ENCODE data around the gene BCAS3.

BCAS3 gene

DNA sequence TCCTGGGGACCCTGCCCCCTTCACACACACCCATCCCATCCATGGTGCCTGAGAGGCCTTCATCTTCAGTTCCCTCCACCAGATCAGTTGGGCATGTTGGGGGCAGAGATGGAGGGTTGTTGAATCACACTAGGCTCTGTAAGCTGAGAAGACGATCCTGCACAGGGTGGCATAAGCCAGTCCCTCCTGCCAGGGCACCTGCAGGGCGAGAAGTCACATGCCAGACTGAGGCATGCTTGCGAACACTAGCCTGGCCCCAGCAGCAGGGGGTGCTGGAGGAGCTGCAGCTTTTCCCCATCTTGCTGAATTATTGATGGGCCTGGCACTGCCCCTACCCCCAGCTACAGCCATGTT, 715.9 kb downstream of the BCAS3 start:
- DNase-seq (ENCODE audit: insufficient read length, low spot score) (no peak), FAIRE-seq (no peak)
- no peak for TF ChIP-seq POU2F2 (IDR thresholded peaks at IDR 0.05; ENCODE audit: low read depth, low read length)
- no peak for TF ChIP-seq POLR2A (IDR thresholded peaks at IDR 0.05; ENCODE audit: low read depth, low read length)
- TF ChIP-seq SPI1 (IDR thresholded peaks at IDR 0.05; ENCODE audit: low read depth, low read length): no peak
- TF ChIP-seq POLR2AphosphoS5 (IDR thresholded peaks at IDR 0.05; ENCODE audit: low read depth, low read length): no peak
- TF ChIP-seq TAF1 (IDR thresholded peaks at IDR 0.05; ENCODE audit: low read depth, low read length): no peak

DNA sequence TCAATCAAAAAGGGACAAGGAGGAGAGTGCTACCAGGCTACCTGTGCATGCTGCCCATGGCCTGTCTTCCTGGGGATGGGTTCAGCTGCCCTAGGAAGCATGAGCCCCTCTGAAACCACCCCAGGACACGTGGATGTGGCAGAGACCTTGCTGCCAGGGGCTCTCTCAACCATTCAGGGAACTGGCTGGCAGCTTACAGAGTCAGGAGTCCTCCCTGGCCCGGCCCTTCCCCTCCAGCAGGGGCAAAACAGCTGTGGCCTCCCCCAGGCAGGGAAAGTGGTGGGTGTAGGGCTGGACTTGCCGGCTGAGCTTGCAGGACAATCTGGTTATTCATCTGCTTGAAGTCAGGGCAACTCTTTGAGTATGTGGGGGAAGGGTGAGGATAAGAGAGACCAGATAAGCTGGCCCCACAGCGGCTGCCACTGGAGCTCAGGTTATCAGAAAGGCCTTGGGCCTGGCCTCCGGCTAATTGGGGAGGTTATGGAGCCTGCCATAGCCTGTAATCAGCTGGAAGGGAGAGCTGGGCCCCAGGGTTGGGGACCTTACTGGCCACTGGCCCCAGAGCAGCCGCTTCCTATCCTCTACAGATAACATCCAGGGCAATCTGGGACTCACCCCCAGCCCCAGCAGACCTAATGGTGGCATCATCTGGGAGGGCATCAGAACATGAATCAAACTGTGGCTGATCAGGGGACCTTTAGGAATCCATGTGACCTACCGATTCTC, 716.4 kb downstream of the BCAS3 start:
- no peak for FAIRE-seq
- TF ChIP-seq TAF1 (IDR thresholded peaks at IDR 0.05; ENCODE audit: low read depth, low read length): no peak
- no peak for TF ChIP-seq POLR2A (IDR thresholded peaks at IDR 0.05; ENCODE audit: low read depth, low read length)
- TF ChIP-seq PAX5 (IDR thresholded peaks at IDR 0.05; ENCODE audit: insufficient read depth, low read length, severe bottlenecking): no peak
- TF ChIP-seq SPI1 (IDR thresholded peaks at IDR 0.05; ENCODE audit: low read depth, low read length): no peak
- TF ChIP-seq POLR2AphosphoS5 (IDR thresholded peaks at IDR 0.05; ENCODE audit: low read depth, low read length): no peak
- TF ChIP-seq POU2F2 (IDR thresholded peaks at IDR 0.05; ENCODE audit: low read depth, low read length): no peak
- DNase-seq (ENCODE audit: insufficient read length, low spot score): no peak

DNA sequence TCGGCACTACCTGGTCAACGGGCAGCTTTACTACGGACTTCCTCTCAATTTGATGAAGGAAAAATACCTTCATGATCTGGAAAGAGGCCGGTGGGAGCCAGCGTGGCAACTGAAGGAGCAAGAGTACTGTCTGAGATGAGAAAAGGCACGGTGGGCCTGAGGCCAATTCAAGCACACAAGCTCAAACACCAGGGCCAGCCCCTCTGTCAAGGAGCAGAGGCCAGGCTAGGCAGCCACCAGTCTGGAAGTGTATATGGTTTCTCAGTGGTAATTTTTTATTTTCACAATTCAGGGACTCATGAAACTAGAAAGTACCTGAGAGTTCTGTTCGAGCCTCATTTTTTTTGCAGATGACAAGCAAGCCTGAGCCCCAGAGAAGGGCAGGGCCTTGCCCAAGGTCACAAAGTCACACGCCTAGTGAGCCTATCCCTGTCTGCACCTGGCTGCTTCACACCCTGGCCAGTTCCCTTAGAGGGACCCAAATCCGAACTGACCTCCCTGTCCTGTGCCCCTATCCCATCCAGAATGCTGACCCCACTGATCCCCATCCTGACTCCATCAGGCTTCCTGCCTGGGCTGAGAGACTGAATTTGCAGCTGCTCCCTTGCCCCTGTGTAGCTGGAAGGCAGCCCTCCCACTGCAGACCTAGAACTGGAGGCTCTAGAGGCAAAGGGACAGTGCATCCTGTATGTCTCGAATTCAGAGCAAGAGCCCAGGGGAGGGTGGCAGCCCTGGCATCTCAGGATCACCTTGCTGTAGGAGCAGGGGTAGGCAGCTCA, 717.2 kb downstream of the BCAS3 start:
- no peak for FAIRE-seq
- TF ChIP-seq TAF1 (IDR thresholded peaks at IDR 0.05; ENCODE audit: low read depth, low read length) (no peak), POLR2A (IDR thresholded peaks at IDR 0.05; ENCODE audit: low read depth, low read length) (no peak), POLR2AphosphoS5 (IDR thresholded peaks at IDR 0.05; ENCODE audit: low read depth, low read length) (no peak), PAX5 (IDR thresholded peaks at IDR 0.05; ENCODE audit: insufficient read depth, low read length, severe bottlenecking) (no peak), POU2F2 (IDR thresholded peaks at IDR 0.05; ENCODE audit: low read depth, low read length) (no peak), SPI1 (IDR thresholded peaks at IDR 0.05; ENCODE audit: low read depth, low read length) (no peak)

DNA sequence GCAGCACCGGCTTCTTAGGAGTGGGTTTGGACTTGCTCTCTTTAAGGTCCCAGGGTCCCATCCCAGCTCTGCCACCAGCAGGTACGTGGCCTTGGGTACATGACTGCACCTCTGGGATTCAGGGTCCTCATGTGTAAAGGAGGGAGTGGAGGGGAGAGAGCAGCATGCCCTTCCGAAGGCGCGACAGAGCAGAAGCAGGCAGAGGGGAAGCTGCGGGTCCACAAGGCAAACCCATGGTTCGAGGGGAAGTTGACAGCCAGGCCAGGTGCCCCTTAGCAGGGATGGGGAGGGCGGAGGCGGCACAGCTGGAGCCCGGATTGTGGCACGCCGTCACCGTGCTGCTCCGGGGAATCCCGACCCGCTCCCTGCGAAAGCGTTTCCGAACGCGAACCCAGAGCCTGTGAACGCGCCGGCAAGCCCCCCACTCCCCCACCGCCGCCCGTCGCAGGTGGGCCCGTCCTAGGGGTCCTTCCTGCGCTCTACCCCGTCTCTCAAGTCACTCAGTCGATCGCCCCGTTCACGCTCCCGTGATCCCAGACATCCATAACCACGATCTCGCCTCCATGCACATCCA, 717.8 kb downstream of the BCAS3 start:
- TF ChIP-seq PAX5 (IDR thresholded peaks at IDR 0.05; ENCODE audit: insufficient read depth, low read length, severe bottlenecking) (no peak), POU2F2 (IDR thresholded peaks at IDR 0.05; ENCODE audit: low read depth, low read length) (no peak), TAF1 (IDR thresholded peaks at IDR 0.05; ENCODE audit: low read depth, low read length) (no peak), SPI1 (IDR thresholded peaks at IDR 0.05; ENCODE audit: low read depth, low read length) (no peak), POLR2A (IDR thresholded peaks at IDR 0.05; ENCODE audit: low read depth, low read length) (no peak), POLR2AphosphoS5 (IDR thresholded peaks at IDR 0.05; ENCODE audit: low read depth, low read length) (no peak)
- no peak for DNase-seq (ENCODE audit: insufficient read length, low spot score)
- FAIRE-seq: no peak

More for the DNA sequence above, 717.2 kb downstream of the BCAS3 start:
- no peak for DNase-seq (ENCODE audit: insufficient read length, low spot score)

DNA sequence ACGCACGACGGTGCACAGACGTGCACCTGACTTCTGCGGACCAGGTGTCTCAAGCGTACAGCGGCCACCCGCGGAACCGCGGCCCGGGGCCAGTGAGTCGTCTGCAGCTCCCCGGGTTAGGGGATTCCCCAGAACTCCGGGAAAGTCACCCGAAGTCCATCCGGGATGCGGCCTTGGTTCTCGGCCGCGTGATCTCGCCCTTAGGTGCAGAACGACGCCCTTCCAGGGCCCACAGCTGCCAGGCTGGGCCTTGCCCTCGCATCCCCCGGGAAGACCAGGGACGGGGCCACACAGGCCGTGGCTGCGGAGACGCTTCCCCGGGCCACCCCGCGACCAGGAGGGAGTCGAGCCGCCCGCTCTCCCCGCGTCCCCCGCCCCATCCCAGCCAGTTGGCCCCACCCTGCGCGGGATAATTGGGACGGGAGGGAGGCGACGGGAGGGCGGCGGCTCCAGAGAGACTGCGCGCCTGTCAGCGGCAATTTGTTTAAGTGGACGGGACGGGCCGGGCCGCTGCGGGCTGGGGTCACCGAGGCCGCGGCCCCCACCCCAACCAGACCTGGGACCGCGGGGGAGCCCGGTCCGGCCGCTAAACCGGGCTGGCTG, 718.4 kb downstream of the BCAS3 start:
- TF ChIP-seq POU2F2 (IDR thresholded peaks at IDR 0.05; ENCODE audit: low read depth, low read length) (no peak), POLR2A (IDR thresholded peaks at IDR 0.05; ENCODE audit: low read depth, low read length) (no peak), PAX5 (IDR thresholded peaks at IDR 0.05; ENCODE audit: insufficient read depth, low read length, severe bottlenecking) (no peak), POLR2AphosphoS5 (IDR thresholded peaks at IDR 0.05; ENCODE audit: low read depth, low read length) (no peak), TAF1 (IDR thresholded peaks at IDR 0.05; ENCODE audit: low read depth, low read length) (no peak), SPI1 (IDR thresholded peaks at IDR 0.05; ENCODE audit: low read depth, low read length) (no peak)
- FAIRE-seq: no peak
- no peak for DNase-seq (ENCODE audit: insufficient read length, low spot score)

DNA sequence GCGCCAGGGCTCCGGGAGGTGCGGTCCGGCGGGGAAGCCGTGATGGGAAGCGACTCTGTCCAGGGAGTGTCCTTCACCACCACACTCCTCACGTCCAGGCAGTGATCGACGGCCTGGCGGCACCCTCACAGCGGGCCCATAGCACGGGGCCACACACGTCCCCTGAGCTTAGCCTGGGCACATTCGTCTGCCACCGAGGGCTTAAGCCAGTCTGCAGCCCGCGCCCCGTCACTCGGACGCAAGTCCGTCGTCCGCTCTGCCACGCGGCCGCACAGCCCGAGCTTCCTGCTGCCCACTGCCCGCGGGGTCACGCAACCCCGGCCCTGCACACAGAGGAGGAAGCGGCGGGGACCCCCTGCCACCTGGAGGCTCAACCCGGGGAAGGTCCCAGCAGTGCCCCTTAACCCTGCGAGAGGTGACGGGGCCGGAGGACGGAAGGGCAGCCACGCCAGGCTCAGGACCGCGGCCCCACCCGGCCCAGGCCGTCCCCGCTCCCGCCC, 719.0 kb downstream of the BCAS3 start:
- FAIRE-seq: no peak
- DNase-seq (ENCODE audit: insufficient read length, low spot score): no peak
- TF ChIP-seq POU2F2 (IDR thresholded peaks at IDR 0.05; ENCODE audit: low read depth, low read length) (no peak), TAF1 (IDR thresholded peaks at IDR 0.05; ENCODE audit: low read depth, low read length) (no peak), SPI1 (IDR thresholded peaks at IDR 0.05; ENCODE audit: low read depth, low read length) (no peak), POLR2AphosphoS5 (IDR thresholded peaks at IDR 0.05; ENCODE audit: low read depth, low read length) (no peak), POLR2A (IDR thresholded peaks at IDR 0.05; ENCODE audit: low read depth, low read length) (no peak), PAX5 (IDR thresholded peaks at IDR 0.05; ENCODE audit: insufficient read depth, low read length, severe bottlenecking) (no peak)

DNA sequence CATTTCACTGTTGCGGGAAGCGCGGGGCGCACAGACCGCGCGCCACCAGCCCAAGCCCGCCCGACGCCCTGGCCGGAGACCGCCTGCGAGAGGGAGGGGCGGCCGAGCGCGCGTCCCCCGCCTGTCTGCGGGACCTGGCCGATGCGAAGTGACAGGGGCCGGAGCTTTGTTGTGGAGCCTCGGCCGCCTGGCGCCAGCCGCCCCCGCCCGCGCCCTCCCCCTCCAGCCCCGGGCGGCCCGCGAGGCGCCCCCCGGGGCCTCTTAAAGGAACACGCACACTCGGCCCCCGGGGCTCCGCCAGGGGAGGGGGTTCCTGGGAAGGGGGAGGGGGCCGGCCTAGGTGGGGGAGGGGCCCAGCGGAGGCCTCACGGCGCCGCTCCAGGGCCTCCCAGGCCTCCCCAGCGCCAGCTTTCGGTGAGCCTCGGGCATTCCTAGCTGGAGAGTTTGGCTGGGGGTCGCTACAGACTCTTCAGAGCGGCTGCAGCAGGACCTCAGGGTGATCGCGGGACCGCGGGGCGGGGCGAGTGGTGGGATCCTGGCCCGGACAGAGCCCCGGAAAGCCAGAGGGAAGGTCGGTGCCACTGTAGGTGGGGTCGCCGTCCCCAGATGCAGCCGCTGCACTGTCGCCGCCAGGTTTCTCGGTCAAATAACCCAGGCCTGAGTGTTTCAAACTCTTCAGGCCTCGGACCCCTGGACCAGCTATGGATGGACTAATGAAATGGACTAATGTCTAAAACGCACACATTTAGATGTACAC, 719.6 kb downstream of the BCAS3 start:
- FAIRE-seq (no peak), DNase-seq (ENCODE audit: insufficient read length, low spot score) (no peak)
- no peak for TF ChIP-seq PAX5 (IDR thresholded peaks at IDR 0.05; ENCODE audit: insufficient read depth, low read length, severe bottlenecking)

DNA sequence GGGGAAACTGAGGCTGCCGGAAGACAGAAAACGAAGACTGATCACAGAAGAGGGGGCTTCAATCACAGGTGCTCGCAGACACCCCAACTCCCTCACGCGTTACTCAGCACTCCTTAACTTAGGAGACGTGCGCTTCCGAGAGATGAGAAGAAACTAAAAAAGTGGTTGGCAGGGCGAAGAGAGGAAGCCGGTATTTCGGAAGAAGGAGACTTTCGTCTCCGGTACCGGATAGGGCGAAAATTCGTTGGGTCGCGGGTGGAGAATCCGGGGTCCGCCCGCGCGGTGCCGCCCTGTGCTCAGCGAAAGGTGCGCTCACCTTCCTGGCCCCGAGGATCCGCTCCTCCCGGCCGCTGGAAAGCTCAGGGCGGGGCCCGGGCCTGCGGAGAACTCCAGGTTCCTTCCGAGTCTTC, 721.1 kb downstream of the BCAS3 start:
- no peak for FAIRE-seq
- no peak for DNase-seq (ENCODE audit: insufficient read length, low spot score)
- TF ChIP-seq POLR2AphosphoS5 (IDR thresholded peaks at IDR 0.05; ENCODE audit: low read depth, low read length) (no peak), PAX5 (IDR thresholded peaks at IDR 0.05; ENCODE audit: insufficient read depth, low read length, severe bottlenecking) (no peak), TAF1 (IDR thresholded peaks at IDR 0.05; ENCODE audit: low read depth, low read length) (no peak), POLR2A (IDR thresholded peaks at IDR 0.05; ENCODE audit: low read depth, low read length) (no peak), POU2F2 (IDR thresholded peaks at IDR 0.05; ENCODE audit: low read depth, low read length) (no peak), SPI1 (IDR thresholded peaks at IDR 0.05; ENCODE audit: low read depth, low read length) (no peak)
